DMS 273 treated with DMSO at 0.1 percent for 48 hours (cell line): ENCODE data around the gene TUBB6.

Experiments used
- DNase-seq: peaks from one replicate; lab custom pipeline; 2025; lab: John Stamatoyannopoulos, UW

TUBB6 gene

GRCh38 chr18:12338382-12338781, 30.3 kb downstream of the TUBB6 start:
- no peak for DNase-seq

DNA sequence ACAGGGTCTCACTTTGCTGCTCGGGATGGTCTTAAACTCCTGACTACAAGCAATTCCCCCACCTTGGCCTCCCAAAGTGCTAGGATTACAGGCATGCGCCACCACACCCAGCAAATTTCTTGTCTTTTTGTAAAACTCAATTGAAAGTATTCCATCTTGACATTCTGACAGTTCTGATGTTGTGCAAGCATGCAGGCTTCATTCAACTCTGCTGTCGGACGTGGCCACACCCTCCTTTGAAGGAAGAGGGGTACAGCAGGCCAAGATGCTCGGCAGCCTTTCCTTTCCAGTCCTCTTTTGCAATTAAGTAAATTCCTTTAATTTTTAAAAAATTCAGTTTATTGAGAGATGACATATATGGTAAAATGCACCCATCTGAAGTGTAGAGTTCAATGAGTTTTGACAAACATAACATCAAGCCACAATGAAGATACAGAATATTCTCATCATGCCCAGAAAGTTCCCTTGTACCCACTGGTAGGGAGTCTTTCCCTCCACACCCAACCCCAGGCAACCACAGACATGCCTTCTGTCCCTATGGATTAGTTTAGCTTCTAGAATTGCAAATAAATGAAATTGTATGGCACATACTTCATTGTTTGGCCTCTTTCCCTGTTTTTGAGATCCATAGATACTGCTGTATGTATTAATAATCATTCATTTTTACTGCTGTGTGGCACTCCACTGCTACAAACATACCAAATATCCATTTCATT, 33.1 kb downstream of the TUBB6 start:
- DNase-seq, result no peak

DNA sequence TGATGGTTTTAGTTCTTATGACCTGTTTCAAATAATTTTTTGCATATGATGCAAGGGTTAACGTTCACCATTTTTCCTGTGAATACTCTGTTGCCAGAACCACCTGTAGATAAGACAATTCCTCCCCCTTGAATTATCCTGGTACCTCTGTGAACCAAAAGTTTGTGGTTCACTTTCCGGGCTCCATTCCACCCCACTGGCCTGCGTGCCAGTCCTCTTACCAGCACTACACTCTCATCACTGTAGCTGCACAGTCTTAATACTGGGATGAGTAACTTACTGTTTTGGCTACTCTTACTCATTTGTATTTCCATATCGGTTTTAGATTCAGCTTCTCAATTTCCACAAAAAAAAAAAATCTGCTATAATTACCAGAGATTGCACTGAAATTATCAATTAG, 34.6 kb downstream of the TUBB6 start:
- DNase-seq, result no peak

GRCh38 chr18:12345491-12346239, 37.6 kb downstream of the TUBB6 start:
- no peak for DNase-seq

GRCh38 chr18:12346240-12346565, 38.2 kb downstream of the TUBB6 start:
- DNase-seq, result no peak

DNA sequence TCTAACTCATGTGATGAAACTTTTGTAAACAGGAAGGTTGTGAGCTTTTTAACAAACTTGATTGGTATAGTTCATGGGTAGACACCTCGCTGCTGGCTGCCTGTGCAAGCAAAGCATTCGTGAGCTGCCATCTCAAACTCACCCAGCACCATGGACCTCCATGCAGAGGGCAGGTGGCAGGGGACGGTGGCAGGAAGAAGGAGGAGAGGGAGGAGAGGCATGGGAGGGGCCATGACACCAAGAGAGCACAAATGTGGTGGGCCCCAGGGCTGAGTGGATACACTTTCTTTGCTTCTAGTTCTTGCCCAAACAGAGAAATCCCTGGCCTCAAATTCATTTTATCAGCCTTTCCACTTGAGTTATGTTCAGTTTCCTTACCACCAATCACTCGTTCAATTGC, 39.9 kb downstream of the TUBB6 start:
- no peak for DNase-seq

GRCh38 chr18:12352188-12352587, 44.1 kb downstream of the TUBB6 start:
- no peak for DNase-seq

DNA sequence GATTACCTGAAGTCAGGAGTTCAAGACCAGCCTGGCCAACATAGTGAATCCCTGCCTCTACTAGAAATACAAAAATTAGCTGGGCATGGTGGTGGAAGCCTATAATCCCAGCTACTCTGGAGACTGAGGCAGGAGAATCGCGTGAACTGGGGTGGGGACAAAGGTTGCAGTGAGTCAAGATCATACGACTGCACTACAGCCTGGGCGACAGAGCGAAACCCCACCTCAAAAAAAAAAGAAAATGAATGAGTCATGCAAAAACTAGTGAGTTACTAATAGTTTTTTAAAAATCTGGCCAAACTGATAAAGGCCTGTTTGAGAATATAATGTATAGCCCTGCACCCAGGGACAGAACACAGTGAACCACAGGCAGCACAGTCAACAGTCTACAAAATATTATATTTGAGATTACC, 51.5 kb downstream of the TUBB6 start:
- DNase-seq, result no peak

DNA sequence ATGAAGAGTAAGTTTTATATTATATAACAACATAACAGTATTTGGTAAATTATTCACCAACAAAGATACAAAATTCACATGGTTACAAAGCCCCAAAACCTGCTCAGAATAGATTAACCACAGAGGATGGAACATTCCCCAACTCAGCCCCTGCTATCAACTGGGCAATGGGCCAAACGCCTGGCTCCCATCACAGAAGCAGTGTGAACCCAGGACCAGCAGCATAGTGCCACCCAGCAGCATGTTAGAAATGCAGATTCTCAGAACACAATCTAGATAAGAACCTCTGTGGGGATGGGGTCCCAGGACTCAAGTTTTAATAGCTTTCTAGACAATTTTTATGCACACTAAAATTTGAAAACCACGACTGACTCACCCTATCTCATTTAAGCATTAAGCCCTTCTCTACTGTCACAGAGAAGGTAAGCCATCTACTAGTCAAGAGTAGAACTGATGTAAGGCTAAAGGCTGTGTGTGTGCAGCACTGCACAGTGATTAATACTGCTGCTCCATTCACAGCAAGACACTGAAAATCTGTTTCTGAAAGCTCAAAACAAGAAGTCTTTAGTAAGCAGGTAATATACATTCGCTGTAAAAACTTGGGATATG, 53.8 kb downstream of the TUBB6 start:
- DNase-seq, result no peak

DNA sequence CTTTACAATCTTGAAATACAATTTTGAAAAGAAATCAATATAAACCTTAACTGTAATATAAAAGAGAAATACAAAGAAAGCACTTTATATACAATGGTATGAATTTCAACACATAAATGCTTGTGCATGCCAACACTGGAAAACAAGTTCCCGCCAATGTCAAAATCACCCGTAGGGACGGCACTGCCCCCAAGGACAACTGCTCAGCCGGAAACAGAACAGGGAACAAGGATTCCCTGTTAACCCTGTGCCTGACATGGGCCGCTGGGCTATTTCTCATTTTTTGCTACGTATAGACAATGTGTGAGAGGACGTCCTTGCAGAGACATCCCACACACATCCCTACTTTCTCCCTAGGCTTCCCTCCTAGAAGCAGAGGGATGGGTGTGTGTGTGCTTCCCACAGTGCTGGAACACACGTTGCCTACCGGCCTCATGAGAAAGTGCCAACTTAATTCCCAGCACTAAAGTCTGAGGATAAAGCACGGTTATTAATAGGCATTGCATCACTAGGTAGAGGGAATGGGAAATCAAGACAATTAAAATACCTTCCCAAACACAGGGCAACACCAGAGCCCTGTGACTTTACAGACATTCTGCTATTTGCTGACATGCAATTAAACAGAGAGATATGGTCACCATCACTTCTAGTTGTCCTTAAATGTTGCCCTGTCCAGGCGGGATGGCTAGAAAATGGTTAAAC, 54.6 kb downstream of the TUBB6 start:
- DNase-seq, result no peak

DNA sequence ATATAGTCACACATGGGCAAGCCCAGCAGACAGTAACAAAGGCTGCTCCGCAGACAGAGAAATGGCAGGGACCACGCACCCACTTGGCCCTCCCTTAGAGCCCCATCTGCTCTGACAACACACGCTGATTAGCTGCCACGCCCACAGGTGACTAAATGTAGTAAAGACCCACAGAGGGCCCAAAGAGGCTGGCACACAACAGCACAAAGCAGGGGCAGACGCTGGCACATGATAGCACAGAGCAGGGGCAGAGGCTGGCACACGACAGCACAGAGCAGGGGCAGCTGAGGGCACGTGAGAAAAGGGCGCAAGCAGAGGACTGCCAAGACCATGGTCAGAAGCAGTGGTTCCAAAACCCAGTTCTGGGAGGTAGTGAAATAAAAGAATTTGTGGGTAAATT, 58.3 kb downstream of the TUBB6 start:
- no peak for DNase-seq

DNA sequence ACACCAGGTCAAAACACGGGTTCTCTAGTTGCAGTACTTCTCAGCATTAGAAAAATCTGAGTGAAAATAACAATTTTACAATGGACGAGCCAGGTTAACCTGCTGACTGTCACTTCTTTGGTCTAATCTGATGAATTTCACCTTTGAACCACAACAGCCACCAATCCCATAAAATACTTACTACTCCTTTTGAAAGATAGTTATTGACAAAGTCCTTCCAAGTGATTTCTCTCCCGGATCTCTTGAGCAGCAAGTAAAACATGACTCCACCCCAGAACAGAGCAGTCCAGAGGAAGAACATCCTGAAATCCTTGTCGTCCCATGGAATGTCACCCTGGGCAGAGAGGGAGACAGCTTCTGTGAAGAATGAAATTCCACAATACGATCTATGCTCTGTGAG, 58.7 kb downstream of the TUBB6 start:
- no peak for DNase-seq

GRCh38 chr18:12369211-12369610, 61.2 kb downstream of the TUBB6 start:
- no peak for DNase-seq

DNA sequence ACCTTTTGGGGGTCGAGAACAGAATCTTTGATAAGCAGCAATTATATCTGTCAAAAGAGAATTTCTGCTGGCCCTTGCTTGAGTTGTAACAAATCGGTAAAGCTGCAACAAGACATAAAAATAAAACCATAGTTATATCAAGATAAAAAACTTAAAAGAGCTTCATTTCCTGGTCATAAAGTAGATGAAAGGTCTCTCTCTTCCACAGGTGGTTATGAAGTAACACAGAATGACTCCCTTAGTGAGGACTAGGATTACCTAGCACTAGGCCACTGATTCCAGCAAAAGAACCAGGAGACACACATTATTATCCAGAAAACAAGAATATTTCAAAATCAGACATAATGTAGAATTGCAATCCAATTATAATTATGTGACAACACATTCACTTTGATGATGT, 63.5 kb downstream of the TUBB6 start:
- DNase-seq, result no peak

- no peak for DNase-seq
These were observed 64.4 kb downstream of the TUBB6 start for GRCh38 chr18:12372406-12372805.

DNA sequence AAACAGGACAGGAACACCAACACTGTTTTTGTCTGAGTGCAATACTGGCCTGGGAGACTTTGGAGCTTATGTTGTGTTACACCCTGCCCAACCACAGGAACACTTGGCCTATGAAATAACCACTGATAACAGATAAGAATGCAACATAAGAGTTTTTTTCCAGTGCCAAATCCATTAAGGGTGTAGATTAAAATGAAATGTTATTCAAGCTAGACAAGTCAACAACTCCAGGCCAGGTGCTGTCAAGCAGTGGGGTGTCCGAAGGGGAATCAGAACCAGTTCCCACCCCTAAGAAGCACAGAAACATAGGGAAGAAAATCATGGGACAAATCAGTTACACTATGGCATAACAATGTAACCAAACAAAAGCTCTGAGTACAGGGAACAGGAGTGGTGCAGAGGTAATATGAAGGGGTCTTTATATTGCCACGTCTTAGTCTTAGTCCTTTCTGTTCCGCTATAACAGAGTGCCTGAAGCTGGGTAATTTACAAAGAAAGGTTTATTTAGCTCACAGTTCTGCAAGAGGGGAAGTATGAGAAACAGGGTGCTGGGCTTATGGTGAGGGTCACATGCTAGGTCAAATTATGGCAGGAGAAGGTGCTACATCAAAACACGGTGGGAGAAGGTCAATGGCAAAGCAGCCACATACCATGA, 65.2 kb downstream of the TUBB6 start:
- DNase-seq, result no peak

- DNase-seq, result no peak
These were observed 65.7 kb downstream of the TUBB6 start for GRCh38 chr18:12373771-12374116.

- DNase-seq, result no peak
These were observed 66.4 kb downstream of the TUBB6 start for GRCh38 chr18:12374401-12374800.
